NCI-H748 (cell line): ENCODE measurements around the gene RFX3.
A peak's percentile ranks its signal among the peaks of the same experiment; 100 is the strongest.

Experiments used
- DNase-seq: peaks from one replicate; lab custom pipeline; 2025; ENCODE audit not compliant: unreplicated experiment; lab: John Stamatoyannopoulos, UW

RFX3 gene

DNA sequence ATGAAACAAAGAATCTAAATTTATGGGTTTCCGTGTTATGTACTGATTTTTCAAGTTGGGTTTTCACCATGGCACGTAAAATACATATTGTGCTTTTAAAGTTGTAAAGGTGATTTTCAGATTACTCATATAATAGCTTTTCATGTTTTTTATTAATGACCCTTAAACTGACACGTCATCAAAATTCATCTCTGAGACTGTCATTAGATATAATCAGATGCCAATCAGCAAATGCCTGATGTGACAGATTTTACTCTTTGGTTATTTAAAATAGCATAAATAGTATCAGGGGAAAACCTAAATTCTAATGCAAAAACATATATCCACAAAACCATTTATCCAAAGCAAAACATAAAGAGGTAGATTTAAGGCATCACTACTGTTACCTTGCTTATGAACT is 11.0 kb downstream of the RFX3 start:
- DNase-seq: no peak

DNA sequence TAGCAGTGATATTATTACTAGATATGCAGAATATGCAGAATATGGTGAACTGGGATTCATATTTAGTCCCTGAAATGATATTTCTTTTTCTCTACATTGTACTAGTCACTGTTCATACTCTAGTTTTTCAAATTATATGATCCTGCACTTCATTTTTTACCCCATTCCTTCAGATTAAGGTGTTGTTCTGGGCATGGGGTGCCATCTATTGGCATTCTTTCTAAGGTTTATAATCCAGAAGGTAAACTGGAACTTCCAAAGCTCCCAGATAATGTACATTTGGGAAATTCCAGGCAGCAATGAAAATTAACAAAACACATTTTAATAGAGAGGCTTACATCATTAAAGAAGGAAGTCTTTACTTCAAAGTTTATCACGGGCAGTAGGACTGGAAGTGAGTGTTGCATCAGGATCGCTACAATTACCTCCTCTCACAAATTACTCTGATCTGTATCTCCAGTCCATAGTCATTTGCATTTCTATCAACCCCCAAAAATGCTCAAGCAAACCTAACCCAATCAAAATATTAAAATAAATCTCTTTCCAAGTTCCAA is 12.5 kb downstream of the RFX3 start:
- no peak for DNase-seq

DNA sequence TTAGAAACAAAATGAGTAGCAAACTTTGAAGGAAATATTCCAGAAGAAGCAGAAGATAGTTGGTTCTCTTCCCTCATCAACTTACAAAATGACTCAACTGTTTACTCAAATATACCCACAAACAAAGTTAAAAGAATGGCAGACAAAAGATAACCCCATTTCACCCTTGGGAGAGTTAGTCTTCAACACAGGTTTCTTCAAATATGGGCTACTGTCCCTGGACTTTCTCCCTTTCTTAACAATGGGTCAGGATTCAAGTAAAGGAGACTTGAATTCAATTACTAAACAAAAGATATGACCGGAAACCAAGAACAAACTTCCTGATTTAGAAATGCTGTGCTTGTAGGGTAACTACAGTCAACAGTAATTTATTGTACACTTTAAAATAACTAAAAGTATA is 14.2 kb downstream of the RFX3 start:
- DNase-seq: no peak

DNA sequence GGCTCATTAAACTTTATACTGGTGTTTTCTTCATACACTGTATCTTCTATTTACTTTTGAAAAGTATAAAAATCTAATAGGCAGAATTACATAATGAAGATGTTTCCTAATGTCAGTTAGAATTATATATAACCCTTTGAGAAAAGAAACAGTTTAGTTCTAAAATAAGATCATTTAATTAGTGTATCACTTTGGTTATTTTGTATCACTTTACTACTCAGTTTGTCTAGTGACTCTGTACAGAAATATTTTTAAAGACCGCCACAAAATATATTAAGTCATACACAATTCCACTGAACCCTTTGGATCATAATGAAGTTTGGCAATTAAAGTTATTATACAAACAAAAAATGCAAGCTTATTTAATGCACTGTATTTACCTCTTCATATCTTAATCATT is 15.0 kb downstream of the RFX3 start:
- DNase-seq: no peak

DNA sequence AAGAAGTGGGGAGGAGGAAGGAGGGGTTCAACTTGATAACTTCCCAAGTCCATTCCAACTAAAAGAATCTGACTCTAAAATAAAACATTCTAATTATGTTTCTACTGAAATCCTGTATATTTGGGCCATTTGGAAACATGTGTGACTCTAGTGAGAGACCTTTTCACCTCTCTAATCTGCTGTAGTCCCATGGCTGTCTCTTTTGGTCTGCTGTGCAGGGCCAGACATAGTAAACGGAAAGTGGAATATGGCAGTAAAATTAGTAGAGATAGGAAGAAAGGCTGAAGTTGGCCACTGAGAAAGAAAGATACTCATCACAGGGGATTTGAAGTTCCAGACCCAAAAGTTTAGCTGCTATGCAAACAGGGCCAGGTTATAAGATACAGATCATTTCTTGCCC is 15.9 kb downstream of the RFX3 start:
- peak; percentile 22 for DNase-seq

DNA sequence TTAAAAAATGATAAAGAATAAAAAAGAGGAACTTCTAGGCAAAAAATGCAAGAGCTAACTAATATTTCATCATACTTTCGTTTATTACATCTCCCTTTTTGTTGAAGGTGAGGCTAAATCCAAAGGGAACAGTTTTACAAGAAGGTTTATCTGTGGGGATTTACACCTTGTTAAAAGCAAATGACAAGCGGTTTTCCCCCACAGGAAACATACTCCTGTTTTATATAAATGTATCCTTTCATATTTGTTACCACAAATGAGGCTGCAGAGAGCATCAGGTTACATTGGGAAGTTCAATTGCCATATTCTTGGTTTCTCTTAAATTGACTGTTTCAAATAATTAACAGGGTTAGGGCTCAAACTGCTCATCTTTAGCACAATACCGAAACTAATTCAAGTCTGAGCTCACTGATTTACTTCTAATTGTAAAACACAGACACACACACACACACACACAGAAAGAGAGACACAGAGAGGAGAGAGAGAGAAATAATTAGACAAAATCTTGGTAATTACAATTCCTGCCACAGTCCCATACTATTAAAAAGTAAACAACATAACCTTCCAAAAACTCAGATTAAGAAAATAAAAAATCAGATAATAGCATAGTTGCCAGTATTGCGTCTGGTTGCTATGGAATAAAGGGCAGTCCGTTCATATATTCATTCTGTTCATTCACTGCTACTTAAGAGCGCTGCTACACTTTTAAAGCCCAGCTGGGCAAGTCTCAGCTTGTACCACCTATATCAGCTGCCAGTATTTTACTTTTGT is 17.1 kb downstream of the RFX3 start:
- peak; percentile 92 for DNase-seq

DNA sequence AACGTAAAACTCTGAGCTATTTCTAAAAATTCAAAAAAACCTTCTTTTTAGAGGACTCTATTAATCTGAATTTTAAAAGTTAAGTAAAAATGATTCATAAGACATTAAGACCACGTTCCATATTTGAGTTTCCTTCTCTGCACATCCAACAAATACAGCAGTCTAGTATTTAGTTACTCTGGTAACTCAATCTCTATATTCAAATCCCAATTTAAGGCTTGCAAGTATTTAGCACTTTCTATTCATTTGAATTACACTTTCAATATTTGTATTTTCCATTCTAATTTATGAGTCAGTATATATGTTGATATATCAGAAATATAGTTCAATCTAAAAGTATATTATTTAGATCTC is 17.7 kb downstream of the RFX3 start:
- no peak for DNase-seq

DNA sequence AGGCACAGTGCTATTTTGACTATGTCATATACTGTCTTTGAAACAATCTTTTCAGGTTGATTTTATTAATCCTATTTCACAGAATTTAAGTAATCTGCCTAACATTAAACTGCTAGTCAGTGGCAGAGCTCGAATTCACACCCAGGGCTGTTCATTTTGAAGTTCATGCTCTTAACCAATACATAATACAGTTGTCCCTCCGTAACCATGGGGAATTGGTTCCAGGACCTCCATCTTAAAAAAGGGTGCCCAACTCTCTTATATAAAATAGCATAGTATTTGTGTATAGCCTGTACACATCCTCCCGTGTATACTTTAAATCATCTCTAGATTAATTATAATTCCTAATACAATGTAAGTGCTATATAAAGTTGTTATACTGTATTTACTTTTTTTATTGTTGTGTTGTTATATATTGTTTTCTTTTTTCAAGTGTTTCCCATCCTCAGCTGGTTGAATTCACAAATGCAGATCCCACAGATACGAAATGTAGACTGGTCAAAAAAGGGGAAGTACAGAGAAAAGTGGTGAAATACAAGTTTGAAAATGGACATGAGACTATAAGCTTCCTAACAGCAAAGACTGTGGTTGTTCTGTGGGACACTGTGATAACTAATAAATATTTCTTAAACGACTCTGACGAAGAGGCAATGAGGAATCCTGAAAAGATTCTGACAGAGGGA is 18.3 kb downstream of the RFX3 start:
- DNase-seq: peak; percentile 32

DNA sequence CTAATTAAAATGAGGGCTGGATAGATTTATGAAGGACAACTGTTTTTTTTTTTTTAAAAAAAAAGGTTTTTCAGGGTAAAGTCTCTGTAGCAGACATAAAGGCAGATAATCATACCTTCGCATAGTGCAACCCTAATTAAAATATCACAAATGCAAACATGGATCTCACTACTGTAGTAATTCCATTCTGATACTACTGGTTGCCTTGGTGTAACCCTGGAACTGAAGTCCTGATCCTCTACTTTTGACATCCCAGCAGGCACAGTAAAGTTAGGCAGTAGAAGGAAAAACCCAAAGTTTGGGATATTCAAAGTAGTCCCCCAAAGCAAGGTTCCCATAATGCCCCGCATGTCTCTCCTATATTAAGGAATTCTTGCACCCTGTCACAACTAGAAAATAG is 19.6 kb downstream of the RFX3 start:
- DNase-seq: no peak

DNA sequence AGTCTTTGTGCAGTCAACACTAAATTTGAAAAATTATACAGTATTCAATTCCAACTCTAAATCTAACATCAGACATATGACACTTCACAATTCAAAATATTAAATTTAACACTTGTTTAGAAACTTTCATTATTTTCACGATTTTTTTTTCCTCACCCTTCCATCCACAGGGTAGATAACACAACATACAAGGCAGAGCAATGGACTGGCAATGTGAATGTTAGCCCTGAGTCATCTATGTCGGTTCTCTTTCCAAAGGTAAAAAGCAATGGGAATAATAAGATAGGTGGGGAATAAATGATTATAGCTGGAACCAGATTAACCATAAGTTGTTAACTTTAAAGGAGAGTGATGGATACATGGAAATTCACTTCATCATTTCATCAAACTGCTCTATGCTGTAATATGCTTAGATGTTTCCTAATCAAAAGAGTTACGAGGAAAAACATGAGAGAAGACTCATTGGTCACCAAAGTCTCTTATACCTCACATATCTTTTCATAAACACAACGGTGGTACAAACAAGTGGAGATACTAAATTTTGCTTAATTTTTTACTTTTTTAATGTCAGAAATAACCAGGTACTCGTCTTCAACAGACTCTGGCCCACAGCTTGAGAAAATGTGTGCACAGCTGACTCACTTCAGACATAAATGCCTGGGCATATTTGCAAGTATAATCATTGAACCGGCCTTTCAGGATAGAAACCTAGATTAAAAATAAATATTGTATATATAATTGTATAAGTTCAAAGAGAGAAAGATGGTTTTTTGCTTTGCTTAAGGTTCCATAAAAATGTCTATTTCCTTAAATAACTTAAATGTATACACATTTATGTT is 23.0 kb downstream of the RFX3 start:
- DNase-seq: peak; percentile 11

DNA sequence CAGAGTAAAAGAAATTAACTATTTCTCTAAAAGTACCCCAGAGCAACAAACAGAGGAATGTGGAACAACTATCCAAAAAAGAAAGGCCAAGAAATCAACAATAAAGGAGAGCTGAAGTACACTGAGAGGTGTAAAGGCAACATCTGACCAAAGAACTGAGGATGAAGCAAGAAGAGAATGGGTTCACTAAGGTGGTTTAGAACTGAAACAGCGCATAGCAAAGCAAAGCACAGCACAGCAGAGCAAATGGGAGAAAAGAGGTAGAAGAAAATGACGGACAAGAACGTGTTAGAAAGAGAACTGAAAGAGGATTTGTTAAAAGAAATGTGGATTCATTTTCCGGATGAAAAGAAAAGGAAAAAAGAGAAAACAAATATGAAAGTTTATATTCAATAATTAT is 25.8 kb downstream of the RFX3 start:
- no peak for DNase-seq

DNA sequence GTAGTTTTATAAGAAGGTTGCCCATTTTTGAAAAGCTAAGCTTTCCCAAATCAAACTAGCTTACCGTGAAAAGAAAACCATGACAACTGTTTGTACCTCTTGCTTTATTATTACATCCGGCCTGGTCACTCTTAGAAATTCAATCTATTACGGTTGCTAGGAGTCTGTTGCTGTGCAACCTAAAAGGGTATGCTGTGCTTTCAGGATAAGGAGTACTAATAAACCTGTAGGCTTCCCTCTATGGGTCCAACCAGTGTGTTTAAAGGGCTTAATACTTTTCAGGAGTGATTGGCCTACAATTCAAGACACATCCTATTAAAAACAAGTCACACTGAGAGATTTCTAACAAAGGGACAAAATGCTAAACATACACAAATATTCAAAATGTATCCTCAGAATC is 27.1 kb downstream of the RFX3 start:
- peak; percentile 95 for DNase-seq

DNA sequence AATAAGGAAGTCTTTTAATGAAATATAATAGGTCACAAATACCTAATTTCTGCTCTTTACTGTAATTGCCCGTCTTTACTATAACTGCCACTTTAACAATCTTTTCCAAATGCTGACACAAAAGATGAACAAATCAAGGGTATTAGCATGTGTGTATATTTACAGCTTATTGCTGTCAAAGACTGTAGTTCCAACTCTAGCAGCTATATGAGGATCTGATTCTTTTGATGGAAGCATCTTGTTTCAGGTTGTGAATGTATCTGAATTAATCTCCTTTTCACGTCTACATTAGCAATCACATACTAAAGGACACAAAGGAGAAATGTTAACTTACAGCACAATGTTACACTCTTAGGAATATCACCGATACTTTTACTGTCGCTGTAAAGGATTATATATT is 27.9 kb downstream of the RFX3 start:
- no peak for DNase-seq

DNA sequence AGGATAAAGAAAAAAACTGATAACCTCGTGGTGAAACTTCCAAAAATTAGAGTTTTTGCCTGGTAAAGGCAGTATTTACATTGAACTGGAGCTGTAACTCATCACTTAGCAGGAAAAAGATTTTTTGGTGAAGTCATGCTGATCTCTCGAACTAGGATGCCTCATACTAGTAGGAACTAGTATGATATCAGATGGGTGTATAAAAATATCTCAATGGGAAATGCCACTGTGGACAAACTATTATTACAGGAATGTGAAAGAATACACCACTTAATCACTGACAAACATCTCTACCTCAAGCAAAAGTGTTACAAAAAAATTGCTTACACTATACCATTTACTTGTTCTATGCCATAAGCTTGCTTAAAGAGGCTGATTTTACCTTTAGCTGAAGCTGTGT is 28.4 kb downstream of the RFX3 start:
- no peak for DNase-seq

DNA sequence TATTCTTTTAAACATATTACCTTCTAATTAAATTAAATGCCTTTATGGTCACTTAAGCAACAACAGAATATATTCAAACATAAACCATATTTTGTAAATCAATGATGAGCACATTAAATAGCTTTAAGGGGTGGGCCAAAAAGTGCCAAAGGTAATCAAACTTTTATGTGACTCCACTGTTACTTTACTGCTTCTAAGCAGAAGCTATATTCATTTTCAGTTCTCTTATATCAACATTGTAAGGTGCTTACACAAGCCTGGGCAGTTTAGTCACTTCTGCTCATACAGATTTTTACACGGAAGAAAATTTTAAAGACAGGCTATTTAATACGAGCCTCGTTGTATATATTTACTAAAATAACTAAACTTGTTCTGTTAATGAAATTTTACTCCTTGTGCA is 29.9 kb downstream of the RFX3 start:
- DNase-seq: no peak

DNA sequence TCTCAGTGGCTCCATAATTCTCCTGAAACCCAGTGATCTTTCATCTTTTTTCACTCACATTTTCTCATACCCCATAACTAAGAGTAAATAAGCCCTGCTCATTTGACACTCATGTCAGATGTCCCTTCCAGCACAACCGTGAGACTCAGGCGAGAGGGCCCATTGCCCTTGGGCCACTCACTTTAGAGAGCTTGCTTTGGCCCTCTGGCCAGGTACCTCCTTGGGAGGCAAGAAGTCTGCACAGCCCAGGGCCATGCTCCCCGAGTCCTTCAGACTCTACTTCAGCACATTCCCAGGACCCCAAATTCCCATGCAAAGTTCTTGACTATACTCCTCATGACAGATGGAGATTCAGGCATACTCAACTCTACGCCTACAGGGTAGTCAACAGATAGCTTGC is 33.6 kb downstream of the RFX3 start:
- no peak for DNase-seq

DNA sequence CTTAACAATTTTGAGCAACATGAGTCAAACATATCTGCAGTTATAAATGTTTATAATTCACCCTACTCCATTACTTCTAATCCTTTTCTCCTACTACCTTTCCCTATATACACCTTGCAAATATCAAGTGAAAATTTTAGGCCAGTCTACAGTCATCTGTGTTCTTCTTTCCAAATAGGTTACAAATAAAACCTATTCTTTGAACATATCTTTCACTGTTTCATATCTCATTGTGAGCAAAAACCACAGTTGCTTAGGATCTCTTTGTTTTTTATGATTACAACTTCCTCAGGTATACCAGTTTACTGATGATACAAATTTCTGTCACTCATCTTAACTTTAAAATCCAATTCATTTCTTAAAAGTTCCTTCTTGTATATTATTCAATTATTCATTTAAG is 34.4 kb downstream of the RFX3 start:
- DNase-seq: no peak

DNA sequence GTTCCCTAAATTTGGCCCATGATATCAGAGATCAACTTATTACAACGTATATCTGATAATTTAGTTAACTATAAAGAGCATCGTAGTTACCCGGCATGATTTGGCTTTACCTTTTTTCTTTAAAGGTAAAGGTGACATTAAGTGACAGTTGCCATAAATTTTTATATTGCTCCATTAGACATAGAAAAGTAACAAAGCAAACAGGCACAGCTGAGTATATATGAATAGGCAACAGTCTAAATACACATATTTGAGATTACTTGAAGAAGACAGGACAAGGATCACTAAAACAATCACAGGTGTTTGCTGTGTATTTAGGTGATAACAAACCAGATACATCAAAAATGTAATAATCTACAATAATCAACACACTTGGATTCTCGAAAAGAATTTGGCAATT is 34.8 kb downstream of the RFX3 start:
- DNase-seq: peak; percentile 64

DNA sequence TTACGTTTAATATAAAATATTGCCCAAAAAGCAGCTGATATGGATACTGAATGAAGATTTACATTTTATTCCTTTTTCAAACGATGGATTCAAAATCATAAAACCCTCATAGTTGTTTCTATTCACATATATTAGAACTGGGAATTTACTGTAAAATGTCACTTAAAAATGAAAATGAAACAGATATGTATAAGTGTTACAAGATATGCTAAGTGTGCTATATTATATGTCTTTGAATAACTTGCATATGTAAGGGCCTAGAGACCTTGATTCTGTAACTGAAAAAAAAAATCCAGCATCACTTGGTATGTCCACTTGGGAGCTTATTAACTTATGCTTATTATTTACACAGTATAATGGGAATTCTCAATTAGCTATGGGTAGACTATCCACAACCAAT is 43.2 kb downstream of the RFX3 start:
- DNase-seq: no peak

DNA sequence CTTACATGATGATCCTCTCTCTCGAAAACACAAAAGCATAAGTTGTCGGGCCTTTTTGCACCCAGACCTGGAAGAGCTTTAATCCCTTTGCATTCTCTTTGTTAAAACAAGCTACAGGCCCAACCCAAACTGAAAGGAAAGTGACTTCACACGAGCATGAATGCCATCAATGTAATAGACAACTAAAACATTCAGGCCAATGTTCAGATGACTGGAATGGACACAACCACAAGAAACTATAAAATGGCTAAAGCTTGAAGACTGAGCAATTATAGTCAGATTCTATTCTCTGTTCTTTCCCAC is 45.5 kb downstream of the RFX3 start:
- DNase-seq: no peak

DNA sequence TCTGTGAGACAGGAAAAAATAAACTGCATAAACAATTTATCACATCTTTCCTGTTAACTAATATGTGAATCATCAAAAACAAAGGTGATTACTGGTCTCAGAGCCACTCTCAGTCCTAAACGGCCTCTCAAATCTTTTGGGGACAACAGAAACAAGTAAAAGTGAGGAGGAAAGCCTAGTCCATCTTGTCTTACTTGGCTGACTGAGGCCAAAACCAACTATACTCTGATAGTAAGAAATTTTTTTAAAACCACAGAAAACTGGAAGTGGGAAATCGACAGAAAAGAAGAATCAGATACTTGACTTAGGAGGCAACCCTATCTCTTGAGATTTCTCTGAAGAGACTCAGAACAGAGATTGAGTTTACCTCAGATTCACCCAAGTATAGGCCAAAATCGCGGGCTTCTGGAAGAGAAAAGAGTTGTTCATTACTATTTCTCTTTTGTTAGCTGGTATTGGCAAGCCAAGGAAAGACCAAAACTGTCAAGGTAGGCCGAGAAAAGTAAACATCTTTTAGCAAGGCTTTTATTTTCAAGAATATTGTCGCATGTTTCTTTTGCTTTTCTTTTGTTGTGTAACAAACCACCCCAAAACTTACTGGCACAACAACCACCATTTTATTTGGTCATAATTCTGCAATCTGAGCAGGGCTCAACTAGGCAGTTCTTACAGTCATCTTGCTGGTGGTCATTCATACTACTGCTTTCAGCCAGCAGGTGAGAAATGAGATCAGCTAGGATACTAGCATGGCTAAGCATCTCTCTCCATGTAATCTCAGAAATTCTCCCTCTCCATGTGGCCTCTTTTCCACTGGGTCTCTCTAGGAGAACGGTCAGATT is 46.1 kb downstream of the RFX3 start:
- no peak for DNase-seq
